Cardiac fibroblast (primary cell): Measurements from ENCODE around the gene INPP5A.

ENCODE experiments used
- DNase-seq, 2 donors: peaks; one replicate each; pipeline versions ENCODE4 v3.0.0 to v3.0.0-alpha.2; 2010; ENCODE audit warnings: low read depth in 2 of 2
- H3K4me3 ChIP-seq, 2 donors: replicated peaks in 1 of 2; 1 replicate in 1 of 2; 2 replicates in 1 of 2; pipeline ENCODE4 v1.5.1; 2011; ENCODE audit warnings: low read depth in 2 of 2, low read length in 2 of 2, mild to moderate bottlenecking in 2 of 2, moderate library complexity in 1 of 2
- CTCF ChIP-seq: IDR thresholded peaks from one replicate; pipeline ENCODE4 v1.5.1; 2011; ENCODE audit warnings: low read depth, mild to moderate bottlenecking, low read length, inconsistent platforms

The INPP5A gene

DNA sequence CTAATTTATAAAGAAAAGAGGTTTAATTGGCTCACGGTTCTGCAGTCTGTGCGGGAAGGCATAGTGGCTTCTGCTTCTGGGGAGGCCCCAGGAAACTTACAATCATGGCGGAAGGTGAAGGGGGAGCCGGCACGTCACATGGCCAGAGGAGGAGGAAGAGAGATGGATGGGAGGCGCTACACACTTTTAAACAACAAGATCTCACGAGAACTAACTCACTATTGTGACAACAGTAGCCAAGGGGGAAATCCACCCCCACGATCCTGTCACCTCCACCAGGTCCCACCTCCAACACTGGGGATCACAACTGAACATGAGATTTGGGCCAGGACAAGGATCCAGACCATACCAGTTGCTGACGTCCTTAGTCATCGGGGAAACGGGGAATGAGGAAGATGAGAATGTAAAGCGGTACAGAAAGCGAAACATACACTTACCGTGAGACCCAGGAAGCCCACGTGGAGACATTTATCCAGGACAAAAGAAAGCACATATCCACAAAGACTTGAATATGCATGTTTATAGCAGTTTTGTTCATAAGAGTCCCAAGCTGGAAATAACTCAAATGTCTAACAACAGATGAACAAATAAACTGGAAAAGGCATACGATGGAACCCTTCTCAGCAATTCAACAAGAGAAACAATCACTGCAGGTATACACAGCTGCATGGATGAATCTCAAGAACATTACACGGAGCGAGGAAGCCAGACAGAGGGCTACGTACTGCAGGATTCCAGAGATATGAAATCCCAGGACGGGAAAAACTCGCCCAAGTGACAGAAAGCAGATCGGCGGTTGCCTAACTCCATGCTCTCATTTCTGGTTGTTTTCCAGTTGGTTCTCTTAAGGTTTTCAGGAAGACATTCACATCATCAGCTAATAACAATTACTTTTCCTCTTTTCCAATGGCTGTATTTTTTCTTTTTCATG lies 26.2 kb upstream of the INPP5A start:
- peak in 1 of 2 donors; percentile 71 for DNase-seq
- no peak for TF ChIP-seq CTCF
- no peak overlapping the region for H3K4me3 ChIP-seq

DNA sequence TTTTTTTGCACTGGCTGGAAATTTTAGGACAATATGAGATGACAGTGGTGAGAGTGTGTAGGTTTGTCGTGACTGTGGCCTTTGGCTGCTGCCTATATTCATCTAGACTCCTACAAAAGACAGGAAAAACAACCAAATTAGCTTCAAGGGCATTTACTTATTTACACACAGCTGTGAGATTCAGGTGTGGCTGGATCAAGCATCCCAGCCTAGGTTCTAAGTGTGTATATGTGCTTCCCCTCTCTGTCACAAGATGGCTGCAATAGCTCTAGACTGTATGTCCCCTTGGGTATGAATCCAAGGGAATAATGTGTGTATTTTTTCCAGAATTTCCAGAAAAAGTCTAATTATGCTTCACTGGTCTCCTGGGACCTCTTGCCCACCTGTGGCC lies 25.5 kb upstream of the INPP5A start:
- no peak for TF ChIP-seq CTCF
- H3K4me3 ChIP-seq = no peak overlapping the region
- DNase-seq = no peak

GRCh38 chr10:132512693-132513345 lies 24.8 kb upstream of the INPP5A start:
- no peak for DNase-seq
- no peak overlapping the region for H3K4me3 ChIP-seq
- TF ChIP-seq CTCF = no peak

- no peak overlapping the region for H3K4me3 ChIP-seq
- TF ChIP-seq CTCF = no peak
- DNase-seq = no peak
Observed at GRCh38 chr10:132514821-132515520, 22.6 kb upstream of the INPP5A start.

DNA sequence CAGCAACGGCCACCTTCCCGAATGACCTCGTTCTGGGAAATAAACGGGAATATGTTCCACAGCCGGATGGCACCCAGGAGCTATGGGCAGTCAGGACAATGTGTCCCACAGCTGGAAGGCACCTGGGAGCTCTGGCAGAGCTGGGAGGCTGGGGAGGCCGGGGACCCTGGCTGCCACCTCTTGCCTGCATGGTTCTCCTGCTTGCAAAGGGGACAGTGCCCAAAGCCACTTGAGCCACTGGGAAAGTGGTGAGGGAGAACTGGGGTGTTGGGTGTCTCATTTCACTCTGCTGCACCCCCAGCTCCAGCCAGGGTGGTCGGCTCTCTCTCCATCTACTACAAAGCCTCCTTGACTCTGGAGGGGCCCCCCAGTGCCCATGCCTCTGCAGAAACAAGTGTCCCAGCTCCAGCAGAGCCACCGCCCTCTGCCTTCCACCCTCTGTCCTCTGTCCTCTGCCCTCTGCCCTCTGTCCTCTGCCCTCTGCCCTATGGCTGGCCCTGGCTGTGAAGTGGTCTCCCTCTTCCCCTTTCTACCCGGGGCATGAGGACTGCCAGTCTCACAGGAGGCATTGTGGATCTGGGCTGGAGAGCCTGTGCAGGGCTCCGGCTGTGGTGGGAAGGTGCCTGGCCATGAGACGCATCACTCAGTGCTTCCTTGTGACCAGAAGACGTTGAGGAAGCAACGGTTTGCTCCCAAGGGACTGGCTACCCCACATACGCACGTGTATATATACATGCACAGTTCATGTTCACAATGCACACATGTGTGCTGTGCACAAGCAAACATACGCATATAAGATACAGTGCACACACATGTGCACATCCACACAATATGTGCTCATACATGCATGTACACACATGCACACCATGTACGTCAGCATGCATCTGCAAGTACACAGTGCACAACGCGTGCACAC lies 21.5 kb upstream of the INPP5A start:
- DNase-seq = no peak
- TF ChIP-seq CTCF = no peak
- H3K4me3 ChIP-seq = no peak overlapping the region
